CD4-positive, alpha-beta memory T cell (primary cell): ENCODE measurements around the gene FOXE1. TPM values are rescaled to one million over a fixed set of nuclear protein-coding genes. Genes with fewer than 3 reads are reported as not detected.
A peak's percentile ranks its signal among the peaks of the same experiment; 100 is the strongest.

Experiments
- CTCF ChIA-PET: fragments of 350-600 bp; sonication (Branson Sonifier 250); formaldehyde crosslinking; loops from one replicate; lab custom pipeline; 2021; ENCODE audit warnings: inconsistent platforms; ENCODE audit not compliant: partially characterized antibody; lab: Charles Lee
- POLR2A ChIA-PET: fragments of 350-600 bp; sonication (Branson Sonifier 250); formaldehyde crosslinking; loops from one replicate; lab custom pipeline; 2021; ENCODE audit not compliant: partially characterized antibody; lab: Charles Lee
- DNase-seq, 5 donors: peaks; one replicate each; pipeline versions ENCODE4 v3.0.0 to v3.0.0-alpha.2; 2020 to 2022; ENCODE audit warnings: mixed read lengths in 1 of 5
- H3K27ac ChIP-seq: one replicate; pipeline ENCODE4 v1.7.0; 2013; ENCODE audit warnings: low read depth, low read length
- H3K27me3 ChIP-seq: 2 replicates; pipeline ENCODE4 v1.7.0; 2013; ENCODE audit warnings: mild to moderate bottlenecking, low read length, moderate library complexity; ENCODE audit not compliant: insufficient read depth
- H3K36me3 ChIP-seq: 2 replicates; pipeline ENCODE4 v1.7.0; 2013; ENCODE audit warnings: mild to moderate bottlenecking, low read length, moderate library complexity; ENCODE audit not compliant: insufficient read depth
- H3K4me1 ChIP-seq: 2 replicates; pipeline ENCODE4 v1.7.0; 2013; ENCODE audit warnings: mild to moderate bottlenecking, low read length, moderate library complexity; ENCODE audit not compliant: insufficient read depth
- H3K4me3 ChIP-seq, 2 donors: one replicate each; pipeline ENCODE4 v1.7.0; 2013; ENCODE audit warnings: low read length in 2 of 2, mild to moderate bottlenecking in 1 of 2
- H3K9me3 ChIP-seq, 2 donors: one replicate each; pipeline ENCODE4 v1.7.0; 2013; ENCODE audit warnings: low read length in 2 of 2, control low read depth in 1 of 2; ENCODE audit not compliant: control insufficient read depth in 1 of 2
- H3K27ac Mint-ChIP-seq, 7 donors: one replicate each; pipeline ENCODE4 v1.8.0; 2020 to 2021; ENCODE audit warnings: mixed read lengths in 7 of 7, mild to moderate bottlenecking in 6 of 7, inconsistent platforms in 3 of 7, moderate library complexity in 3 of 7
- H3K27me3 Mint-ChIP-seq, 2 donors: one replicate each; pipeline ENCODE4 v1.8.0; 2020 to 2021; ENCODE audit warnings: mixed read lengths in 2 of 2
- H3K36me3 Mint-ChIP-seq, 2 donors: one replicate each; pipeline ENCODE4 v1.8.0; 2020 to 2021; ENCODE audit warnings: mixed read lengths in 2 of 2, inconsistent platforms in 1 of 2, mild to moderate bottlenecking in 1 of 2
- H3K4me1 Mint-ChIP-seq, 4 donors: one replicate each; pipeline ENCODE4 v1.8.0; 2020 to 2021; ENCODE audit warnings: mixed read lengths in 4 of 4, mild to moderate bottlenecking in 1 of 4
- H3K4me3 Mint-ChIP-seq, 8 donors: one replicate each; pipeline ENCODE4 v1.8.0; 2020 to 2021; ENCODE audit warnings: mixed read lengths in 8 of 8, mild to moderate bottlenecking in 7 of 8, moderate library complexity in 6 of 8, inconsistent platforms in 3 of 8
- H3K9me3 Mint-ChIP-seq, 8 donors: one replicate each; pipeline ENCODE4 v1.8.0; 2020 to 2021; ENCODE audit warnings: mixed read lengths in 8 of 8, mild to moderate bottlenecking in 5 of 8, inconsistent platforms in 3 of 8, moderate library complexity in 1 of 8
- intact Hi-C: fragments of 100-400 bp; cut with micrococcal nuclease; formaldehyde crosslinking; loops from one replicate; pipeline ENCODE4 v1.15.1; 2023
- polyA plus RNA-seq, 2 donors: library from polyadenylated mRNA; unstranded; fragments of 300-500 nt; fragmentation: Illumina TruSeq; gene quantifications; one replicate each; pipeline ENCODE4 v1.2.3, GENCODE V29; 2021
- total RNA-seq, 2 experiments: library from RNA; stranded (reverse); gene quantifications; one replicate each; pipeline ENCODE4 v1.2.3, GENCODE V29; 2021

The FOXE1 gene
- total and polyA plus RNA-seq, 4 experiments from 2014 or later, result not detected

- no peak overlapping the region for H3K27ac ChIP-seq
- ChIA-PET POLR2A (interaction anchor here (0.7 to 1.9 kb wide), 4 partner anchors 9 to 28 kb away, joined by 3 to 15 read pairs (median 7); partner anchors contain the start of gene TRMO), CTCF (interaction anchor here (0.9 to 1.5 kb wide), 7 partner anchors 9 to 28 kb away, joined by 3 to 9 read pairs (median 3); partner anchors contain the start of gene TRMO)
- Mint-ChIP-seq H3K27me3 (no peaks in the 10 kb centered on the region), H3K36me3 (peaks cover 31 to 38% of the 10 kb centered on the region in 2 donors), H3K27ac (peak overlapping the region in 4 of 7 donors; percentile 6 to 77 (median 24)), H3K4me3 (no peak overlapping the region), H3K4me1 (peaks cover 5 to 23% (median 8%) of the 10 kb centered on the region in 4 donors), H3K9me3 (peaks cover 0 to 19% (median 13%) of the 10 kb centered on the region in 8 donors)
- intact Hi-C loops, result no loop called here
- no peaks in the 10 kb centered on the region for H3K27me3 ChIP-seq
- peaks cover 8% of the 10 kb centered on the region for H3K4me1 ChIP-seq
- no peak overlapping the region for H3K4me3 ChIP-seq
- no peak for DNase-seq
- no peaks in the 10 kb centered on the region for H3K36me3 ChIP-seq
- no peaks in the 10 kb centered on the region for H3K9me3 ChIP-seq
Observed at GRCh38 chr9:97895695-97896332, 42.8 kb downstream of the FOXE1 start.

GRCh38 chr9:97900103-97900737 is 47.2 kb downstream of the FOXE1 start:
- H3K27ac ChIP-seq, result peak overlapping the region; percentile 21

GRCh38 chr9:97900738-97901565 is 47.9 kb downstream of the FOXE1 start:
- intact Hi-C loops, result loop anchor here (1.0 to 5.0 kb wide), 5 partner anchors 11 to 356 kb away; partner anchors contain the start of genes TBC1D2, TRMO and XPA
- H3K9me3 Mint-ChIP-seq, result no peaks in the 10 kb centered on the region
- DNase-seq, result peak; percentile 39 to 54 (median 43)

More at GRCh38 chr9:97900103-97900737, 47.2 kb downstream of the FOXE1 start:
- POLR2A ChIA-PET, result interaction anchor here (0.9 to 15.8 kb wide), 5 partner anchors 9 to 355 kb away, joined by 3 to 746 read pairs (median 3); partner anchors contain the start of genes TBC1D2 and TRMO
- CTCF ChIA-PET, result interaction anchor here (0.7 to 11.2 kb wide), 26 partner anchors 11 to 364 kb away, joined by 3 to 312 read pairs (median 6); partner anchors contain the start of genes NCBP1, TRMO, TSTD2 and XPA
- intact Hi-C loops, result loop anchor here (5.0 kb wide), 2 partner anchors 203 to 357 kb away; partner anchors contain the start of genes TBC1D2 and XPA
- peak overlapping the region in 5 of 7 donors; percentile 62 to 93 (median 92) for H3K27ac Mint-ChIP-seq
- H3K4me3 Mint-ChIP-seq, result no peak overlapping the region
- Histone ChIP-seq H3K4me1 (peaks cover 52% of the 10 kb centered on the region), H3K27me3 (no peaks in the 10 kb centered on the region), H3K4me3 (no peak overlapping the region), H3K36me3 (no peaks in the 10 kb centered on the region), H3K9me3 (no peaks in the 10 kb centered on the region)
- DNase-seq, result no peak
- no peaks in the 10 kb centered on the region for H3K27me3 Mint-ChIP-seq
- H3K36me3 Mint-ChIP-seq, result peaks cover 22 to 28% of the 10 kb centered on the region in 2 donors
- peaks cover 31 to 63% (median 40%) of the 10 kb centered on the region in 4 donors for H3K4me1 Mint-ChIP-seq
- H3K9me3 Mint-ChIP-seq, result no peaks in the 10 kb centered on the region

GRCh38 chr9:97903177-97903576 is 50.2 kb downstream of the FOXE1 start:
- peaks cover 81% of the 10 kb centered on the region for H3K4me1 ChIP-seq
- no peaks in the 10 kb centered on the region for H3K27me3 ChIP-seq
- intact Hi-C loops, result loop anchor here (5.0 kb wide), 2 partner anchors 206 to 354 kb away; partner anchors contain the start of genes TBC1D2 and XPA
- peak overlapping the region; percentile 56 for H3K27ac ChIP-seq
- no peak for DNase-seq
- Mint-ChIP-seq H3K36me3 (peaks cover 8 to 23% of the 10 kb centered on the region in 2 donors), H3K27me3 (no peaks in the 10 kb centered on the region), H3K4me3 (peak overlapping the region in 7 of 8 donors; percentile 43 to 76 (median 53)), H3K9me3 (no peaks in the 10 kb centered on the region), H3K4me1 (peaks cover 45 to 79% (median 61%) of the 10 kb centered on the region in 4 donors), H3K27ac (peak overlapping the region; percentile 32 to 98 (median 90))
- POLR2A ChIA-PET, result interaction anchor here (1.4 to 15.8 kb wide), 6 partner anchors 9 to 270 kb away, joined by 3 to 746 read pairs (median 30); partner anchors contain the start of genes ANP32B, NCBP1, TRMO and TSTD2
- H3K9me3 ChIP-seq, result no peaks in the 10 kb centered on the region
- CTCF ChIA-PET, result interaction anchor here (0.8 to 11.2 kb wide), 9 partner anchors 9 to 352 kb away, joined by 3 to 312 read pairs (median 5); partner anchors contain the start of genes TBC1D2 and TRMO
- no peak overlapping the region for H3K4me3 ChIP-seq
- H3K36me3 ChIP-seq, result no peaks in the 10 kb centered on the region

More at GRCh38 chr9:97900738-97901565, 47.9 kb downstream of the FOXE1 start:
- POLR2A ChIA-PET, result interaction anchor here (0.9 to 15.8 kb wide), 6 partner anchors 9 to 355 kb away, joined by 3 to 746 read pairs (median 30); partner anchors contain the start of genes ANP32B, TBC1D2 and TRMO
- Histone ChIP-seq H3K4me1 (peaks cover 59% of the 10 kb centered on the region), H3K27ac (peak overlapping the region; percentile 21), H3K36me3 (no peaks in the 10 kb centered on the region), H3K9me3 (no peaks in the 10 kb centered on the region), H3K4me3 (no peak overlapping the region), H3K27me3 (no peaks in the 10 kb centered on the region)
- Mint-ChIP-seq H3K27me3 (no peaks in the 10 kb centered on the region), H3K4me3 (peak overlapping the region in 3 of 8 donors; percentile 20 to 59 (median 43)), H3K4me1 (peaks cover 33 to 63% (median 45%) of the 10 kb centered on the region in 4 donors), H3K36me3 (peaks cover 15 to 23% of the 10 kb centered on the region in 2 donors), H3K27ac (peak overlapping the region; percentile 75 to 93 (median 92))
- CTCF ChIA-PET, result interaction anchor here (0.7 to 11.2 kb wide), 35 partner anchors 11 to 363 kb away, joined by 3 to 312 read pairs (median 4); partner anchors contain the start of genes NCBP1, TRMO, TSTD2 and XPA

- peaks cover 6% of the 10 kb centered on the region for H3K36me3 ChIP-seq
- H3K9me3 ChIP-seq, result no peaks in the 10 kb centered on the region
- ChIA-PET POLR2A (interaction anchor here (0.6 to 15.8 kb wide), 18 partner anchors 9 to 351 kb away, joined by 3 to 746 read pairs (median 5); partner anchors contain the start of genes ANP32B, NANS, NCBP1 and TBC1D2), CTCF (interaction anchor here (0.9 to 11.2 kb wide), 4 partner anchors 9 to 359 kb away, joined by 3 to 312 read pairs (median 87); partner anchors contain the start of gene TRMO)
- H3K9me3 Mint-ChIP-seq, result no peaks in the 10 kb centered on the region
- H3K27ac Mint-ChIP-seq, result peak overlapping the region; percentile 90 to 98 (median 97)
- peak overlapping the region; percentile 32 to 42 for H3K4me3 ChIP-seq
- H3K27ac ChIP-seq, result peak overlapping the region; percentile 73
- H3K27me3 Mint-ChIP-seq, result no peaks in the 10 kb centered on the region
- intact Hi-C loops, result loop anchor here (1.0 to 5.0 kb wide), 4 partner anchors 18 to 353 kb away; partner anchors contain the start of genes NCBP1, TBC1D2, TRMO and TSTD2
- peak; percentile 62 to 82 (median 70) for DNase-seq
- H3K27me3 ChIP-seq, result no peaks in the 10 kb centered on the region
- H3K4me1 ChIP-seq, result peaks cover 97% of the 10 kb centered on the region
- peak overlapping the region; percentile 83 to 94 (median 85) for H3K4me3 Mint-ChIP-seq
- peaks cover 54 to 92% (median 72%) of the 10 kb centered on the region in 4 donors for H3K4me1 Mint-ChIP-seq
- H3K36me3 Mint-ChIP-seq, result peaks cover 17 to 33% of the 10 kb centered on the region in 2 donors
Observed at GRCh38 chr9:97904725-97905124, 51.7 kb downstream of the FOXE1 start.
